ENCODE measurements around the gene CAMSAP1. TPM values are rescaled to one million over a fixed set of nuclear protein-coding genes. Genes with fewer than 3 reads are reported as not detected.

The CAMSAP1 gene
- total and polyA plus RNA-seq, 2 donors (not counting 1 experiment from before 2014, with no cell fraction given), result 5.0 to 18.8 TPM

DNA sequence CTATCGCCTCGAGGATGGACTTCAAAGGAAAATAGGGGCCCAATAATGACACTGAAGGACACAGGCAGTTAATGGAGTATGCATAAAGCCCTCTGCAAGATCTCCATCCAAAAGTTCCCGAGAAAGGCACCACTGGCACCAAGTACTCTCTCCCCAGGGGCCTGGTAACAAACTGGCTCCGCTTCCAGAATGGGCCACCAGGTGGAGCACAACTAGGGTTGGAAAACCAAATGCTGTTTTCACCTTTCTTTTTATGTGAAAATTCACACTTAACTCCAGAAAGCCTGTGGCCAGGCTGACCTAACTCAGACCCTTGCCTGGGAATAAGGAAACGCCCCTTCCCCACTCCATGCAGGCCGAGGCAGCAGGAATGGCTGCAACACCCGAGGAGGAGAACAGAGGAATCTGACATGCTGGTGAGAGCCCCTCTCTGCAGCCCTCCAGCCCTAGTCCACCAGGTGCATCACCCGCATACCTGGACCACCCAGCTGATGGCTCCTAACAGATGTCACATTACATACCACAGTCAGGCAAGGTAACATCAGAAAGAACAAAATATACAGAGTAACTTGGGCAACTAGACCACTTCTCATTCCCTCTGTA is 42.8 kb downstream of the CAMSAP1 start:
- no peak overlapping the region for H3K4me3 ChIP-seq (replicated peaks in 1 of 4; ENCODE audit: control extremely low read depth in 1 of 4, insufficient read depth in 1 of 4, low read depth in 3 of 4, low read length in 4 of 4)
- H3K36me3 ChIP-seq (ENCODE audit: control insufficient read depth, insufficient read depth, low read length), result no peaks in the 10 kb centered on the region
- no peak for TF ChIP-seq EZH2 (IDR thresholded peaks at IDR 0.05; ENCODE audit: low read length, missing control alignments)
- TF ChIP-seq, protein P1, sequence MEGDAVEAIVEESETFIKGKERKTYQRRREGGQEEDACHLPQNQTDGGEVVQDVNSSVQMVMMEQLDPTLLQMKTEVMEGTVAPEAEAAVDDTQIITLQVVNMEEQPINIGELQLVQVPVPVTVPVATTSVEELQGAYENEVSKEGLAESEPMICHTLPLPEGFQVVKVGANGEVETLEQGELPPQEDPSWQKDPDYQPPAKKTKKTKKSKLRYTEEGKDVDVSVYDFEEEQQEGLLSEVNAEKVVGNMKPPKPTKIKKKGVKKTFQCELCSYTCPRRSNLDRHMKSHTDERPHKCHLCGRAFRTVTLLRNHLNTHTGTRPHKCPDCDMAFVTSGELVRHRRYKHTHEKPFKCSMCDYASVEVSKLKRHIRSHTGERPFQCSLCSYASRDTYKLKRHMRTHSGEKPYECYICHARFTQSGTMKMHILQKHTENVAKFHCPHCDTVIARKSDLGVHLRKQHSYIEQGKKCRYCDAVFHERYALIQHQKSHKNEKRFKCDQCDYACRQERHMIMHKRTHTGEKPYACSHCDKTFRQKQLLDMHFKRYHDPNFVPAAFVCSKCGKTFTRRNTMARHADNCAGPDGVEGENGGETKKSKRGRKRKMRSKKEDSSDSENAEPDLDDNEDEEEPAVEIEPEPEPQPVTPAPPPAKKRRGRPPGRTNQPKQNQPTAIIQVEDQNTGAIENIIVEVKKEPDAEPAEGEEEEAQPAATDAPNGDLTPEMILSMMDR (conservative IDR thresholded peaks at IDR 0.05 in 1 of 2, IDR thresholded peaks at IDR 0.05 in 1 of 2; ENCODE audit: low read depth in 1 of 2, low read length in 2 of 2), result peak; percentile 88 to 97
- no peak overlapping the region for H3K27ac ChIP-seq (ENCODE audit: insufficient read depth, low read length)
- no peaks in the 10 kb centered on the region for H3K4me1 ChIP-seq (ENCODE audit: control insufficient read depth, extremely low read depth, insufficient read depth, low read length)
- no peaks in the 10 kb centered on the region for H3K9me3 ChIP-seq (ENCODE audit: control insufficient read depth, insufficient read depth, low read depth, low read length)
- no peaks in the 10 kb centered on the region for H4K20me1 ChIP-seq (ENCODE audit: control insufficient read depth, extremely low read depth, insufficient read depth, low read length)
- peaks cover 2% of the 10 kb centered on the region for H3K79me2 ChIP-seq (ENCODE audit: control insufficient read depth, insufficient read depth, low read length)
- H3K27me3 ChIP-seq (ENCODE audit: control insufficient read depth, insufficient read depth, low read length), result no peaks in the 10 kb centered on the region
- no peak overlapping the region for H3K4me2 ChIP-seq (ENCODE audit: extremely low read depth, insufficient read depth, low read length)
- H3K9ac ChIP-seq (ENCODE audit: insufficient read depth, low read length), result no peak overlapping the region
- DNase-seq (ENCODE audit: low read depth in 2 of 2), result peak; percentile 29 to 58
- H2AFZ ChIP-seq (ENCODE audit: low read length), result no peak overlapping the region

DNA sequence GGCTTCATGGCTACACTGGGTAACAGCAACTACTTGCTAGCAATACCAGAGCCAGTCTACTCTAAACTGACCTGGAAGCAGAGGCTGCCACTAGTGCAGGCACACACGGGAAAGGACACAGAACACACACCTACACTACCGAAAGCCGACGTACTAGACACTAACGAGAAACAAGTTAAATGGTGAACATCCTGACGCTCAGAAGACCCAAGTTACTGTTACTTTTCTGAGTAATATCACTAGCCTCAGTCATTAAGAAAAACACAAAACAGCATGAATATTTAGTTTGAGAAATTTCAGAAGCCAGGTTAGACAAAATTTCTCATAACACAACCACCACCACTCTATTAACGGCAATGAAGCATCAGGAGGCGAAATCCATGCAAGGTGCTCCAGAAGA is 44.5 kb downstream of the CAMSAP1 start:
- Histone ChIP-seq H3K9me3 (ENCODE audit: control insufficient read depth, insufficient read depth, low read depth, low read length) (no peaks in the 10 kb centered on the region), H4K20me1 (ENCODE audit: control insufficient read depth, extremely low read depth, insufficient read depth, low read length) (no peaks in the 10 kb centered on the region), H3K4me3 (replicated peaks in 1 of 4; ENCODE audit: control extremely low read depth in 1 of 4, insufficient read depth in 1 of 4, low read depth in 3 of 4, low read length in 4 of 4) (no peak overlapping the region), H3K27me3 (ENCODE audit: control insufficient read depth, insufficient read depth, low read length) (no peaks in the 10 kb centered on the region), H3K9ac (ENCODE audit: insufficient read depth, low read length) (no peak overlapping the region), H2AFZ (ENCODE audit: low read length) (no peak overlapping the region), H3K27ac (ENCODE audit: insufficient read depth, low read length) (no peak overlapping the region), H3K36me3 (ENCODE audit: control insufficient read depth, insufficient read depth, low read length) (no peaks in the 10 kb centered on the region), H3K79me2 (ENCODE audit: control insufficient read depth, insufficient read depth, low read length) (peaks cover 2% of the 10 kb centered on the region), H3K4me2 (ENCODE audit: extremely low read depth, insufficient read depth, low read length) (no peak overlapping the region), H3K4me1 (ENCODE audit: control insufficient read depth, extremely low read depth, insufficient read depth, low read length) (peaks cover under 1% of the 10 kb centered on the region)
- TF ChIP-seq EZH2 (IDR thresholded peaks at IDR 0.05; ENCODE audit: low read length, missing control alignments), result no peak
- TF ChIP-seq, protein P1 (conservative IDR thresholded peaks at IDR 0.05 in 1 of 2, IDR thresholded peaks at IDR 0.05 in 1 of 2; ENCODE audit: low read depth in 1 of 2, low read length in 2 of 2), result no peak
- no peak for DNase-seq (ENCODE audit: low read depth in 2 of 2)

DNA sequence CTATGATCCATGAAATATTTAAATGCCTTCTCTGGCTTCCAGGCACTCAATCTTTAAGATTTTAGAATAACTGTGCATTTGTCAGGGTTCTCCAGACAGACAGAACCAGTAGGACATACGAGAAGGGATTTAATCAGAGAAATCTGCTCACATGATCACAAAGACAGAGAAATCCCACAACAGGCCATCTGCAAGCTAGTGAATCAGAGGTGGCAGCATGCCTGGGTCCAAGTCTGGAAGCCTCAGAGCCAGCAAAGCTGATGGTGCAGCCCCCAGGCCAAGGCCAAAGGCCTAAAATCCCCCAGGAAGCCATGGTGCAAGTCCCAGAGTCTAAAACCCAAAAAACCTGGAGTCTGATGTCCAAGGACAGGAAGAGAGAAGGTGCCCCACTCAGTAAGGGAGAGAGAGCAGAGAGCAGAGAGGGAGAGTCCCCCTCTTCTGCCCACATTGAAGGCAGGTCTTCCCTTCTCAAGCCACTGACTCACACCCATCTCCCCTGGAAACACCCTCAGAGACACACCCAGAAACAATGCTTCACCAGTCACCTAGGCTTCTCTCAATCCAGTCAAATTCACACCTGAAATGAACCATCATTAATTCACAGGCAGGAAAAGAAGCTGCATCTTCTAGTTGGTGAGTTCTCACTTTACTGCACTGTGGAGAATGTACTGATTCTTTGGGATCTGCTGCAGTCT is 48.7 kb downstream of the CAMSAP1 start:
- Histone ChIP-seq H3K27ac (ENCODE audit: insufficient read depth, low read length) (no peak overlapping the region), H4K20me1 (ENCODE audit: control insufficient read depth, extremely low read depth, insufficient read depth, low read length) (no peaks in the 10 kb centered on the region), H3K36me3 (ENCODE audit: control insufficient read depth, insufficient read depth, low read length) (no peaks in the 10 kb centered on the region), H3K4me1 (ENCODE audit: control insufficient read depth, extremely low read depth, insufficient read depth, low read length) (peaks cover 6% of the 10 kb centered on the region), H3K4me2 (ENCODE audit: extremely low read depth, insufficient read depth, low read length) (no peak overlapping the region), H3K9me3 (ENCODE audit: control insufficient read depth, insufficient read depth, low read depth, low read length) (no peaks in the 10 kb centered on the region), H3K27me3 (ENCODE audit: control insufficient read depth, insufficient read depth, low read length) (no peaks in the 10 kb centered on the region), H3K9ac (ENCODE audit: insufficient read depth, low read length) (no peak overlapping the region), H3K79me2 (ENCODE audit: control insufficient read depth, insufficient read depth, low read length) (peaks cover 1% of the 10 kb centered on the region), H3K4me3 (replicated peaks in 1 of 4; ENCODE audit: control extremely low read depth in 1 of 4, insufficient read depth in 1 of 4, low read depth in 3 of 4, low read length in 4 of 4) (no peak overlapping the region), H2AFZ (ENCODE audit: low read length) (no peak overlapping the region)
- TF ChIP-seq EZH2 (IDR thresholded peaks at IDR 0.05; ENCODE audit: low read length, missing control alignments), result no peak
- TF ChIP-seq, protein P1 (conservative IDR thresholded peaks at IDR 0.05 in 1 of 2, IDR thresholded peaks at IDR 0.05 in 1 of 2; ENCODE audit: low read depth in 1 of 2, low read length in 2 of 2), result no peak
- peak in 1 of 2 donors; percentile 34 for DNase-seq (ENCODE audit: low read depth in 2 of 2)
